Keratinocyte (primary cell): Measurements from ENCODE around the gene IL12RB2.

ENCODE experiments used
- EZH2 ChIP-seq: IDR thresholded peaks from one replicate; pipeline ENCODE4 v1.6.1; 2012; ENCODE audit warnings: inconsistent platforms, mild to moderate bottlenecking, low read length, moderate library complexity
- TF ChIP-seq, protein P1 (sequence below), 3 experiments: IDR thresholded peaks in 1 of 3; conservative IDR thresholded peaks in 1 of 3; optimal IDR thresholded peaks in 1 of 3; 2 replicates in 2 of 3; 3 replicates in 1 of 3; pipeline versions ENCODE3 to v1.5.1; 2011; ENCODE audit warnings: low read length in 3 of 3, mild to moderate bottlenecking in 3 of 3, moderate library complexity in 2 of 3, control low read depth in 1 of 3, inconsistent platforms in 1 of 3; ENCODE audit not compliant: insufficient read depth in 2 of 3; ENCODE audit errors: extremely low read depth in 1 of 3

DNA sequence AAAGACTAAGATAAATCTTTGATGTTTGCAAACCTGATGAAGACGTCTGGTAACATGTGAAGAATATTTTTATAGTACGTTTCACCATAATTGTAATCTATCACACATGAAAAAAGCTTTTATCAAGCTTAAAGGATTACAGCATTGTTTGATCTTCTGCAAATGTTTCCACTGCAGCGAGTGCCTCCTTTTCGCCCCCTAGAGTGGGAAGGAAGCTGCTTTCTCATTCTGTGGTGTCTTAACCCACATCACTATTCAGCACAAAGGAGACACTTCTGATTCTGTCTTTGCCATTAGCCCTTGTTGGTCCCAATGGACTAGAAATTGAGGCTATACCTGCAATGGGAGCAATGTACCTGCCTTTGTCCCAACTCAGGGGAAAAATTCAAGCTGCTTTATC, 46.0 kb upstream of the IL12RB2 start:
- TF ChIP-seq, protein P1, sequence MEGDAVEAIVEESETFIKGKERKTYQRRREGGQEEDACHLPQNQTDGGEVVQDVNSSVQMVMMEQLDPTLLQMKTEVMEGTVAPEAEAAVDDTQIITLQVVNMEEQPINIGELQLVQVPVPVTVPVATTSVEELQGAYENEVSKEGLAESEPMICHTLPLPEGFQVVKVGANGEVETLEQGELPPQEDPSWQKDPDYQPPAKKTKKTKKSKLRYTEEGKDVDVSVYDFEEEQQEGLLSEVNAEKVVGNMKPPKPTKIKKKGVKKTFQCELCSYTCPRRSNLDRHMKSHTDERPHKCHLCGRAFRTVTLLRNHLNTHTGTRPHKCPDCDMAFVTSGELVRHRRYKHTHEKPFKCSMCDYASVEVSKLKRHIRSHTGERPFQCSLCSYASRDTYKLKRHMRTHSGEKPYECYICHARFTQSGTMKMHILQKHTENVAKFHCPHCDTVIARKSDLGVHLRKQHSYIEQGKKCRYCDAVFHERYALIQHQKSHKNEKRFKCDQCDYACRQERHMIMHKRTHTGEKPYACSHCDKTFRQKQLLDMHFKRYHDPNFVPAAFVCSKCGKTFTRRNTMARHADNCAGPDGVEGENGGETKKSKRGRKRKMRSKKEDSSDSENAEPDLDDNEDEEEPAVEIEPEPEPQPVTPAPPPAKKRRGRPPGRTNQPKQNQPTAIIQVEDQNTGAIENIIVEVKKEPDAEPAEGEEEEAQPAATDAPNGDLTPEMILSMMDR (optimal IDR thresholded peaks at IDR 0.05 in 1 of 3, IDR thresholded peaks at IDR 0.05 in 1 of 3, conservative IDR thresholded peaks at IDR 0.05 in 1 of 3; ENCODE audit: extremely low read depth in 1 of 3, insufficient read depth in 2 of 3, low read length in 3 of 3) = peak in 1 of 3 experiments; percentile 25
- TF ChIP-seq EZH2 = no peak
